ENCODE measurements around the gene CDC20.

Gene CDC20

GRCh38 chr1:43329995-43330751 is 28.6 kb upstream of the CDC20 start:
- DNase-seq = peak; percentile 4 to 35

- DNase-seq = no peak
Observed at GRCh38 chr1:43331688-43332087, 27.1 kb upstream of the CDC20 start.

- no peak for DNase-seq
Observed at GRCh38 chr1:43334453-43335205, 24.2 kb upstream of the CDC20 start.

GRCh38 chr1:43337588-43337987 is 21.2 kb upstream of the CDC20 start, which contains the start of gene MPL:
MPL (plus strand) TSS chr1:43337818; CDS start chr1:43337849, 31 bp downstream.
- DNase-seq = no peak

GRCh38 chr1:43338001-43338400 is 20.8 kb upstream of the CDC20 start:
- DNase-seq = no peak

- DNase-seq = no peak
Observed at GRCh38 chr1:43339584-43340232, 19.1 kb upstream of the CDC20 start.

- DNase-seq = no peak
Observed at GRCh38 chr1:43340559-43340958, 18.2 kb upstream of the CDC20 start.

GRCh38 chr1:43344267-43344850 is 14.4 kb upstream of the CDC20 start:
- no peak for DNase-seq

GRCh38 chr1:43345120-43345519 is 13.7 kb upstream of the CDC20 start:
- DNase-seq = no peak

- DNase-seq = no peak
Observed at GRCh38 chr1:43346636-43347035, 12.1 kb upstream of the CDC20 start.

GRCh38 chr1:43348343-43348808 is 10.4 kb upstream of the CDC20 start:
- no peak for DNase-seq

- no peak for DNase-seq
Observed at GRCh38 chr1:43348809-43349593, 9.8 kb upstream of the CDC20 start.

- DNase-seq = no peak
Observed at GRCh38 chr1:43349594-43350306, 9.0 kb upstream of the CDC20 start.

- DNase-seq = no peak
Observed at GRCh38 chr1:43350976-43351375, 7.8 kb upstream of the CDC20 start.

GRCh38 chr1:43351421-43352350 is 7.1 kb upstream of the CDC20 start:
- DNase-seq = no peak

- no peak for DNase-seq
Observed at GRCh38 chr1:43352351-43352705, 6.5 kb upstream of the CDC20 start.

GRCh38 chr1:43352881-43353280 is 5.9 kb upstream of the CDC20 start:
- DNase-seq = no peak

GRCh38 chr1:43354471-43354870 is 4.3 kb upstream of the CDC20 start:
- no peak for DNase-seq

GRCh38 chr1:43354936-43355335 is 3.8 kb upstream of the CDC20 start:
- no peak for DNase-seq

GRCh38 chr1:43357251-43357650 is 1.5 kb upstream of the CDC20 start:
- DNase-seq = no peak
